ENCODE results near the gene ZNF212.

- TF ChIP-seq, protein P1, sequence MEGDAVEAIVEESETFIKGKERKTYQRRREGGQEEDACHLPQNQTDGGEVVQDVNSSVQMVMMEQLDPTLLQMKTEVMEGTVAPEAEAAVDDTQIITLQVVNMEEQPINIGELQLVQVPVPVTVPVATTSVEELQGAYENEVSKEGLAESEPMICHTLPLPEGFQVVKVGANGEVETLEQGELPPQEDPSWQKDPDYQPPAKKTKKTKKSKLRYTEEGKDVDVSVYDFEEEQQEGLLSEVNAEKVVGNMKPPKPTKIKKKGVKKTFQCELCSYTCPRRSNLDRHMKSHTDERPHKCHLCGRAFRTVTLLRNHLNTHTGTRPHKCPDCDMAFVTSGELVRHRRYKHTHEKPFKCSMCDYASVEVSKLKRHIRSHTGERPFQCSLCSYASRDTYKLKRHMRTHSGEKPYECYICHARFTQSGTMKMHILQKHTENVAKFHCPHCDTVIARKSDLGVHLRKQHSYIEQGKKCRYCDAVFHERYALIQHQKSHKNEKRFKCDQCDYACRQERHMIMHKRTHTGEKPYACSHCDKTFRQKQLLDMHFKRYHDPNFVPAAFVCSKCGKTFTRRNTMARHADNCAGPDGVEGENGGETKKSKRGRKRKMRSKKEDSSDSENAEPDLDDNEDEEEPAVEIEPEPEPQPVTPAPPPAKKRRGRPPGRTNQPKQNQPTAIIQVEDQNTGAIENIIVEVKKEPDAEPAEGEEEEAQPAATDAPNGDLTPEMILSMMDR (IDR thresholded peaks at IDR 0.05; ENCODE audit: low read depth, low read length) = no peak
- TF ChIP-seq EZH2phosphoT487 (IDR thresholded peaks at IDR 0.05; ENCODE audit: low read depth) = no peak
Observed at GRCh38 chr7:149284850-149285585, 45.6 kb downstream of the ZNF212 start.
